GM12878 (cell line): ENCODE results near the gene LIF. TPM values are rescaled to one million over a fixed set of nuclear protein-coding genes. Genes with fewer than 3 reads are reported as not detected.

Experiments
- ATAC-seq: fragments of 200-7000 bp; cut with Tn5 transposase; 3 replicates; pipeline ENCODE4 v1.9.1; 2020; ENCODE audit warnings: mild to moderate bottlenecking, moderate library complexity
- BruUV-seq: library from RNA; stranded (reverse); fragments of 400-500 nt; replicated peaks from 2 replicates; lab custom pipeline; 2021; lab: Mats Ljungman, UMichigan
- CTCF ChIA-PET: fragments of 300-600 bp; sonication (Branson Sonifier 250); formaldehyde crosslinking; extraction: SDS; loops from one replicate; lab custom pipeline; 2021; ENCODE audit warnings: inconsistent platforms; lab: Yijun Ruan, JAX
- POLR2A ChIA-PET: fragments of 350-600 bp; formaldehyde crosslinking; extraction: SDS; loops from one replicate; lab custom pipeline; 2021; ENCODE audit warnings: inconsistent platforms; lab: Charles Lee
- RAD21 ChIA-PET: fragments of 300-600 bp; sonication (Branson Sonifier 250); formaldehyde crosslinking; loops from one replicate; lab custom pipeline; 2023; ENCODE audit warnings: antibody characterized with exemption; ENCODE audit not compliant: unreplicated experiment; lab: Charles Lee
- SMC1A ChIA-PET: fragments of 300-600 bp; sonication (Branson Sonifier 250); formaldehyde crosslinking; loops from one replicate; lab custom pipeline; 2023; ENCODE audit not compliant: unreplicated experiment, uncharacterized antibody; lab: Charles Lee
- DNase-seq: peaks from one replicate; pipeline ENCODE4 v3.0.0-alpha.2; 2011; ENCODE audit warnings: low read depth, low spot score
- FAIRE-seq: peaks from 3 replicates; lab custom pipeline; 2011; peaks lifted over from hg19 to GRCh38; lab: Jason Lieb, UNC
- H2AFZ ChIP-seq: 2 replicates; pipeline ENCODE4 v1.6.0; 2011; ENCODE audit warnings: low read depth, low read length, control low read depth; ENCODE audit not compliant: control insufficient read depth
- H3K27ac ChIP-seq: 2 replicates; pipeline ENCODE4 v1.5.1; 2011; ENCODE audit warnings: control low read depth; ENCODE audit not compliant: control insufficient read depth, insufficient read depth
- H3K27me3 ChIP-seq, 2 experiments: replicated peaks in 1 of 2; 2 replicates each; pipeline versions ENCODE4 v1.6.0 to v1.6.1; 2011; ENCODE audit warnings: low read length in 1 of 2; ENCODE audit not compliant: control insufficient read depth in 2 of 2, insufficient read depth in 2 of 2
- H3K36me3 ChIP-seq, 2 experiments: 2 replicates each; pipeline ENCODE4 v1.5.1; 2011; ENCODE audit warnings: low read length in 1 of 2; ENCODE audit not compliant: control insufficient read depth in 2 of 2, insufficient read depth in 2 of 2
- H3K4me1 ChIP-seq: 2 replicates; pipeline ENCODE4 v1.6.1; 2011; ENCODE audit warnings: mild to moderate bottlenecking, low read length, moderate library complexity, mixed read lengths; ENCODE audit not compliant: control insufficient read depth, insufficient read depth
- H3K4me2 ChIP-seq: 2 replicates; pipeline ENCODE4 v1.6.0; 2011; ENCODE audit warnings: control low read depth; ENCODE audit not compliant: control insufficient read depth, insufficient read depth
- H3K4me3 ChIP-seq: fragments of 200-600 bp; sonication (generic); 2 replicates; pipeline ENCODE4 v1.5.1; 2016
- H3K79me2 ChIP-seq: 2 replicates; pipeline ENCODE4 v1.6.0; 2011; ENCODE audit warnings: low read length; ENCODE audit not compliant: control insufficient read depth, insufficient read depth
- H3K9ac ChIP-seq: 2 replicates; pipeline ENCODE4 v1.8.0; 2011; ENCODE audit warnings: low read length, control low read depth, mixed read lengths; ENCODE audit not compliant: control insufficient read depth, insufficient read depth
- H3K9me3 ChIP-seq: replicated peaks from 3 replicates; pipeline ENCODE4 v1.5.1; 2011; ENCODE audit warnings: mild to moderate bottlenecking, low read length; ENCODE audit not compliant: control insufficient read depth, insufficient read depth
- H4K20me1 ChIP-seq: 2 replicates; pipeline ENCODE4 v1.6.0; 2011; ENCODE audit not compliant: control insufficient read depth, insufficient read depth
- ATF7 ChIP-seq: fragments of 450-650 bp; IDR thresholded peaks from 2 replicates; pipeline ENCODE4 v1.6.1; 2016; ENCODE audit warnings: low read depth, mild to moderate bottlenecking
- CEBPB ChIP-seq, 2 experiments: fragments of 150-350 bp in 1 of 2; IDR thresholded peaks; 2 replicates each; pipeline ENCODE4 v1.6.1; 2012 to 2014; ENCODE audit warnings: low read depth in 2 of 2, low read length in 2 of 2, borderline replicate concordance in 1 of 2, inconsistent platforms in 1 of 2
- HCFC1 ChIP-seq: fragments of 150-350 bp; IDR thresholded peaks from 2 replicates; pipeline ENCODE4 v1.6.1; 2014; ENCODE audit warnings: low read length
- KLF5 ChIP-seq: fragments of 450-650 bp; IDR thresholded peaks from 2 replicates; pipeline ENCODE4 v1.6.1; 2014; ENCODE audit warnings: mild to moderate bottlenecking; ENCODE audit not compliant: partially characterized antibody
- MEF2A ChIP-seq: IDR thresholded peaks from 2 replicates; pipeline ENCODE4 v1.6.1; 2011; ENCODE audit warnings: low read depth, mild to moderate bottlenecking, low read length, moderate library complexity; ENCODE audit not compliant: insufficient read depth
- PAX8 ChIP-seq: fragments of 450-650 bp; IDR thresholded peaks from 2 replicates; pipeline ENCODE4 v1.6.1; 2017; ENCODE audit warnings: mild to moderate bottlenecking, moderate library complexity
- POU2F2 ChIP-seq: IDR thresholded peaks from 3 replicates; pipeline ENCODE4 v1.6.1; 2011; ENCODE audit warnings: low read depth, mild to moderate bottlenecking, low read length, borderline replicate concordance
- RELA ChIP-seq: fragments of 450-650 bp; IDR thresholded peaks from 2 replicates; pipeline ENCODE4 v1.8.0; 2014; ENCODE audit warnings: borderline replicate concordance; ENCODE audit not compliant: partially characterized antibody
- RUNX3 ChIP-seq: IDR thresholded peaks from 2 replicates; pipeline ENCODE4 v1.6.1; 2012; ENCODE audit warnings: low read length, inconsistent platforms
- SREBF1 ChIP-seq: IDR thresholded peaks from 2 replicates; pipeline ENCODE4 v1.6.1; 2012; ENCODE audit warnings: mild to moderate bottlenecking, low read length
- STAT1 ChIP-seq: fragments of 450-650 bp; conservative IDR thresholded peaks from 2 replicates; pipeline ENCODE4 v1.6.1; 2014; ENCODE audit warnings: antibody characterized with exemption, mild to moderate bottlenecking
- TBL1XR1 ChIP-seq: IDR thresholded peaks from 2 replicates; pipeline ENCODE4 v1.6.1; 2012; ENCODE audit warnings: low read depth, low read length, improper control_type of control experiment
- TCF3 ChIP-seq: IDR thresholded peaks from 2 replicates; pipeline ENCODE4 v1.6.1; 2012; ENCODE audit warnings: low read depth, mild to moderate bottlenecking, low read length, borderline replicate concordance; ENCODE audit not compliant: insufficient read depth
- ZSCAN29 ChIP-seq: fragments of 450-650 bp; IDR thresholded peaks from 2 replicates; pipeline ENCODE4 v1.6.1; 2017; ENCODE audit warnings: mild to moderate bottlenecking, moderate library complexity
- WGBS: methylation state at CpG from one replicate; pipeline ENCODE4 v1.1.6; 2016; ENCODE audit warnings: low lambda C conversion rate; ENCODE audit not compliant: insufficient replicate concordance, insufficient coverage; ENCODE audit errors: missing lambda C conversion rate; 5-methylcytosine and 5-hydroxymethylcytosine counted together
- in situ Hi-C: fragments of 300-500 bp; cut with MboI; formaldehyde crosslinking; loops from 9 replicates; pipeline ENCODE4 v1.14.3; 2018; ENCODE audit warnings: mixed read lengths
- intact Hi-C: fragments of 100-400 bp; cut with micrococcal nuclease; formaldehyde crosslinking; loops from one replicate; pipeline ENCODE4 v1.14.2; 2022; ENCODE audit not compliant: unreplicated experiment
- polyA plus RNA-seq, 11 experiments: library from polyadenylated mRNA; depleted of rRNA in 4 of 11; unstranded in 6 of 11; stranded (reverse) in 5 of 11; fragments of >200 nt; fragmentation: Nextera tagmentation in 4 of 11; fragmentation: Illumina TruSeq in 1 of 11; extraction: Ambion mirVana in 4 of 11; extraction: Trizol in 1 of 11; gene quantifications; 1 replicate in 1 of 11; 2 replicates in 10 of 11; pipeline versions ENCODE4 v1.2.1 to v1.2.3, GENCODE V29; 2011 to 2016; ENCODE audit warnings: inconsistent platforms in 2 of 11, missing spikeins in 2 of 11, low read depth in 1 of 11
- total RNA-seq, 4 experiments: library from RNA; depleted of rRNA in 3 of 4; stranded (reverse); fragments of >200 nt in 3 of 4; fragmentation: Illumina TruSeq in 1 of 4; extraction: Trizol in 1 of 4; gene quantifications; 2 replicates each; pipeline versions ENCODE4 v1.2.1 to v1.2.3, GENCODE V29; 2013 to 2021
- TF ChIP-seq, protein P1 (sequence below): fragments of 150-350 bp; IDR thresholded peaks from 2 replicates; pipeline ENCODE4 v1.6.1; 2016; ENCODE audit warnings: low read depth, low read length
- TF ChIP-seq, protein P2 (sequence below): fragments of 450-650 bp; IDR thresholded peaks from 2 replicates; pipeline ENCODE4 v1.6.1; 2018; ENCODE audit warnings: mild to moderate bottlenecking, low read depth, moderate library complexity; ENCODE audit not compliant: partially characterized antibody
- TF ChIP-seq, protein P3 (sequence below): fragments of 450-650 bp; IDR thresholded peaks from 2 replicates; pipeline ENCODE4 v1.6.1; 2017; ENCODE audit warnings: mild to moderate bottlenecking, low read depth, inconsistent platforms; ENCODE audit not compliant: poor library complexity, severe bottlenecking

The LIF gene
- total and polyA plus RNA-seq, 10 of the 15 experiments (the other 5 are each of a cell fraction or from before 2014, with no cell fraction given): 0.05 to 3.4 (median 0.97) TPM

DNA sequence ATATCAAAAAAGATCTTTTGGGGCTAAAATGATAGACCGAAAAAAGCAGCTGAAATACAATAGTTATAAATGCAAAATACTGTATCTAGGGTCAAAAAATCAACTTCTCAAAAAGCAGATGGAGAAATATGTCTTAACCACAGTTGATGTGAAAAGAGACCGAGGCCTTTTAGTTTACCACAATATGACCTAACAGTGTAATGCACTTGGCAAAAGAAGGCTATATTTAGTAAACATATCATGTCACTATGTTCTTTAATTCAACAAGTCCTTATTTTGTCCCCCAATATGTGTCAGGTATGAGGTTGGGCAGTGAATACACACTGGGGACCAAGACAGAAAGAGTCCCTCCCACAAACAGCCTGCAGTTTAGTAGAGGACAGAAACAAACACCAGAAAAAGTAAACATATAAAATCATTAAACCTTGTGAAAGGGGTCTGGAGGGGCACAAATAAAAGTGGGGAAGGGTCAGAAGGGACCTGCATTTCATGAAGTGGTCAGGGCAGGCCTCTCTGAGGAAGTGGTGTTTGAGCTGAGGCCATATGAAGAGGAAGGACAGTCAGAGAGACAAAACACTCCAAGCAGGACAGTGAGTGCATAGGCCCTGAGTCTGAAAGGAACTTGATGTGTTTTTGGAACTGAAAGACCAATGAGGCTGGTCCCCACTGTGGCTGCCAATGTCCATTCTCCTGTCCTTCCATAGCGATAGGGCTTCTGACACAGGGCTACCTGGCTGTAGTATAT is 53.4 kb downstream of the LIF start:
- Histone ChIP-seq H3K79me2 (no peaks in the 10 kb centered on the region), H4K20me1 (no peaks in the 10 kb centered on the region), H3K27ac (no peak overlapping the region), H3K9ac (no peak overlapping the region), H3K4me3 (no peak overlapping the region), H3K4me2 (no peak overlapping the region), H3K27me3 (no peaks in the 10 kb centered on the region), H3K4me1 (peaks cover 14% of the 10 kb centered on the region), H3K9me3 (no peaks in the 10 kb centered on the region), H3K36me3 (no peaks in the 10 kb centered on the region), H2AFZ (no peak overlapping the region)
- ATAC-seq (no peak), FAIRE-seq (no peak), DNase-seq (no peak)
- ChIA-PET CTCF (no interaction called here), POLR2A (no interaction called here), RAD21 (no interaction called here), SMC1A (no interaction called here)
- intact Hi-C loops: no loop called here
- in situ Hi-C loops: no loop called here
- no TSS peak for BruUV-seq
- WGBS: 60% methylated on average over 3 of the region's 3 CpGs
- TF ChIP-seq SREBF1 (no peak), ATF7 (peak; percentile 12; the same call in 1 of the 2 replicates), RUNX3 (peak; percentile 81), CEBPB (IDR thresholded peaks at IDR 0.05; ENCODE audit: borderline replicate concordance in 1 of 2, low read depth in 2 of 2, low read length in 2 of 2) (no peak), HCFC1 (no peak), PAX8 (no peak), MEF2A (no peak), TBL1XR1 (no peak), ZSCAN29 (no peak), KLF5 (no peak), TCF3 (no peak), POU2F2 (no peak), RELA (no peak), STAT1 (no peak)
- TF ChIP-seq, protein P1, sequence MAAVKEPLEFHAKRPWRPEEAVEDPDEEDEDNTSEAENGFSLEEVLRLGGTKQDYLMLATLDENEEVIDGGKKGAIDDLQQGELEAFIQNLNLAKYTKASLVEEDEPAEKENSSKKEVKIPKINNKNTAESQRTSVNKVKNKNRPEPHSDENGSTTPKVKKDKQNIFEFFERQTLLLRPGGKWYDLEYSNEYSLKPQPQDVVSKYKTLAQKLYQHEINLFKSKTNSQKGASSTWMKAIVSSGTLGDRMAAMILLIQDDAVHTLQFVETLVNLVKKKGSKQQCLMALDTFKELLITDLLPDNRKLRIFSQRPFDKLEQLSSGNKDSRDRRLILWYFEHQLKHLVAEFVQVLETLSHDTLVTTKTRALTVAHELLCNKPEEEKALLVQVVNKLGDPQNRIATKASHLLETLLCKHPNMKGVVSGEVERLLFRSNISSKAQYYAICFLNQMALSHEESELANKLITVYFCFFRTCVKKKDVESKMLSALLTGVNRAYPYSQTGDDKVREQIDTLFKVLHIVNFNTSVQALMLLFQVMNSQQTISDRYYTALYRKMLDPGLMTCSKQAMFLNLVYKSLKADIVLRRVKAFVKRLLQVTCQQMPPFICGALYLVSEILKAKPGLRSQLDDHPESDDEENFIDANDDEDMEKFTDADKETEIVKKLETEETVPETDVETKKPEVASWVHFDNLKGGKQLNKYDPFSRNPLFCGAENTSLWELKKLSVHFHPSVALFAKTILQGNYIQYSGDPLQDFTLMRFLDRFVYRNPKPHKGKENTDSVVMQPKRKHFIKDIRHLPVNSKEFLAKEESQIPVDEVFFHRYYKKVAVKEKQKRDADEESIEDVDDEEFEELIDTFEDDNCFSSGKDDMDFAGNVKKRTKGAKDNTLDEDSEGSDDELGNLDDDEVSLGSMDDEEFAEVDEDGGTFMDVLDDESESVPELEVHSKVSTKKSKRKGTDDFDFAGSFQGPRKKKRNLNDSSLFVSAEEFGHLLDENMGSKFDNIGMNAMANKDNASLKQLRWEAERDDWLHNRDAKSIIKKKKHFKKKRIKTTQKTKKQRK: no peak
- TF ChIP-seq, protein P2, sequence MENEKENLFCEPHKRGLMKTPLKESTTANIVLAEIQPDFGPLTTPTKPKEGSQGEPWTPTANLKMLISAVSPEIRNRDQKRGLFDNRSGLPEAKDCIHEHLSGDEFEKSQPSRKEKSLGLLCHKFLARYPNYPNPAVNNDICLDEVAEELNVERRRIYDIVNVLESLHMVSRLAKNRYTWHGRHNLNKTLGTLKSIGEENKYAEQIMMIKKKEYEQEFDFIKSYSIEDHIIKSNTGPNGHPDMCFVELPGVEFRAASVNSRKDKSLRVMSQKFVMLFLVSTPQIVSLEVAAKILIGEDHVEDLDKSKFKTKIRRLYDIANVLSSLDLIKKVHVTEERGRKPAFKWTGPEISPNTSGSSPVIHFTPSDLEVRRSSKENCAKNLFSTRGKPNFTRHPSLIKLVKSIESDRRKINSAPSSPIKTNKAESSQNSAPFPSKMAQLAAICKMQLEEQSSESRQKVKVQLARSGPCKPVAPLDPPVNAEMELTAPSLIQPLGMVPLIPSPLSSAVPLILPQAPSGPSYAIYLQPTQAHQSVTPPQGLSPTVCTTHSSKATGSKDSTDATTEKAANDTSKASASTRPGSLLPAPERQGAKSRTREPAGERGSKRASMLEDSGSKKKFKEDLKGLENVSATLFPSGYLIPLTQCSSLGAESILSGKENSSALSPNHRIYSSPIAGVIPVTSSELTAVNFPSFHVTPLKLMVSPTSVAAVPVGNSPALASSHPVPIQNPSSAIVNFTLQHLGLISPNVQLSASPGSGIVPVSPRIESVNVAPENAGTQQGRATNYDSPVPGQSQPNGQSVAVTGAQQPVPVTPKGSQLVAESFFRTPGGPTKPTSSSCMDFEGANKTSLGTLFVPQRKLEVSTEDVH: no peak
- TF ChIP-seq, protein P3, sequence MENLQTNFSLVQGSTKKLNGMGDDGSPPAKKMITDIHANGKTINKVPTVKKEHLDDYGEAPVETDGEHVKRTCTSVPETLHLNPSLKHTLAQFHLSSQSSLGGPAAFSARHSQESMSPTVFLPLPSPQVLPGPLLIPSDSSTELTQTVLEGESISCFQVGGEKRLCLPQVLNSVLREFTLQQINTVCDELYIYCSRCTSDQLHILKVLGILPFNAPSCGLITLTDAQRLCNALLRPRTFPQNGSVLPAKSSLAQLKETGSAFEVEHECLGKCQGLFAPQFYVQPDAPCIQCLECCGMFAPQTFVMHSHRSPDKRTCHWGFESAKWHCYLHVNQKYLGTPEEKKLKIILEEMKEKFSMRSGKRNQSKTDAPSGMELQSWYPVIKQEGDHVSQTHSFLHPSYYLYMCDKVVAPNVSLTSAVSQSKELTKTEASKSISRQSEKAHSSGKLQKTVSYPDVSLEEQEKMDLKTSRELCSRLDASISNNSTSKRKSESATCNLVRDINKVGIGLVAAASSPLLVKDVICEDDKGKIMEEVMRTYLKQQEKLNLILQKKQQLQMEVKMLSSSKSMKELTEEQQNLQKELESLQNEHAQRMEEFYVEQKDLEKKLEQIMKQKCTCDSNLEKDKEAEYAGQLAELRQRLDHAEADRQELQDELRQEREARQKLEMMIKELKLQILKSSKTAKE: no peak
